HepG2 (cell line): ENCODE results near the gene GPRIN2. TPM values are rescaled to one million over a fixed set of nuclear protein-coding genes. Genes with fewer than 3 reads are reported as not detected.
"Not testable (repeated sequence)": the region's sequence is repeated elsewhere in the genome, so short reads cannot be mapped to it uniquely, and the experiment has no call there.

Experiments
- ATAC-seq: fragments of 200-7000 bp; cut with Tn5 transposase; 3 replicates; pipeline ENCODE4 v1.9.1; 2020; ENCODE audit warnings: mild to moderate bottlenecking, moderate library complexity
- BruUV-seq: library from RNA; stranded (reverse); fragments of 400-500 nt; replicated peaks from 2 replicates; lab custom pipeline; 2021; lab: Mats Ljungman, UMichigan
- CTCF ChIA-PET: fragments of 300-600 bp; formaldehyde crosslinking; extraction: SDS; loops from one replicate; lab custom pipeline; 2021; ENCODE audit warnings: low total read pairs, inconsistent platforms, low intra/inter-chr PET ratio; lab: Yijun Ruan, JAX
- POLR2A ChIA-PET: fragments of 350-600 bp; sonication (Branson Sonifier 250); formaldehyde crosslinking; loops from one replicate; lab custom pipeline; 2020; ENCODE audit warnings: antibody characterized with exemption, inconsistent platforms; lab: Yijun Ruan, JAX
- DNase-seq: peaks from one replicate; pipeline ENCODE4 v3.0.0-alpha.2; 2015; ENCODE audit warnings: low spot score
- FAIRE-seq: peaks from 3 replicates; lab custom pipeline; 2011; peaks lifted over from hg19 to GRCh38; lab: Jason Lieb, UNC
- H2AFZ ChIP-seq: one replicate; pipeline ENCODE4 v1.6.1; 2011; ENCODE audit warnings: low read length, inconsistent platforms
- H3K27ac ChIP-seq: fragments of 300-600 bp; 3 replicates; pipeline ENCODE4 v1.8.0; 2011; ENCODE audit warnings: mixed run types, mild to moderate bottlenecking, mixed read lengths, low read length, inconsistent platforms; ENCODE audit not compliant: insufficient read depth; ENCODE audit errors: extremely low read length
- H3K27me3 ChIP-seq, 2 experiments: fragments of 200-600 bp in 1 of 2; 2 replicates in 1 of 2; 3 replicates in 1 of 2; pipeline versions ENCODE4 v1.6.0 to v1.8.0; 2011; ENCODE audit warnings: low read length in 2 of 2, mild to moderate bottlenecking in 2 of 2, moderate library complexity in 2 of 2, inconsistent platforms in 1 of 2; ENCODE audit not compliant: insufficient read depth in 2 of 2, control insufficient read depth in 1 of 2
- H3K36me3 ChIP-seq, 2 experiments: fragments of 200-600 bp in 1 of 2; replicated peaks in 1 of 2; 2 replicates in 1 of 2; 3 replicates in 1 of 2; pipeline versions ENCODE4 v1.5.1 to v1.8.0; 2011; ENCODE audit warnings: low read length in 2 of 2, inconsistent platforms in 1 of 2; ENCODE audit not compliant: insufficient read depth in 2 of 2, control insufficient read depth in 1 of 2
- H3K4me1 ChIP-seq: 2 replicates; pipeline ENCODE4 v1.5.1; 2012; ENCODE audit warnings: low read length, inconsistent platforms; ENCODE audit not compliant: insufficient read depth
- H3K4me2 ChIP-seq: 2 replicates; pipeline ENCODE4 v1.6.0; 2011; ENCODE audit warnings: low read depth, low read length, inconsistent platforms
- H3K4me3 ChIP-seq, 3 experiments: fragments of 200-600 bp in 1 of 3; sonication (generic), shearing (Covaris generic) in 1 of 3; replicated peaks in 1 of 3; 2 replicates each; pipeline ENCODE4 v1.5.1; 2011 to 2016; ENCODE audit warnings: low read length in 3 of 3, inconsistent platforms in 2 of 3, low read depth in 2 of 3, mild to moderate bottlenecking in 2 of 3, control low read depth in 1 of 3, mixed read lengths in 1 of 3; ENCODE audit not compliant: insufficient read depth in 1 of 3
- H3K79me2 ChIP-seq: one replicate; pipeline ENCODE4 v1.6.1; 2011; ENCODE audit warnings: low read length, inconsistent platforms; ENCODE audit not compliant: insufficient read depth
- H3K9ac ChIP-seq: 2 replicates; pipeline ENCODE4 v1.6.0; 2011; ENCODE audit warnings: mild to moderate bottlenecking, low read depth, low read length, inconsistent platforms; ENCODE audit not compliant: insufficient read depth
- H3K9me3 ChIP-seq: 2 replicates; pipeline ENCODE4 v1.5.1; 2012; ENCODE audit warnings: mild to moderate bottlenecking, low read length
- H4K20me1 ChIP-seq: 2 replicates; pipeline ENCODE4 v1.6.0; 2011; ENCODE audit warnings: inconsistent platforms, mild to moderate bottlenecking, low read length, moderate library complexity; ENCODE audit not compliant: insufficient read depth
- WGBS: methylation state at CpG from one replicate; pipeline ENCODE4 v1.1.6; 2017; ENCODE audit warnings: low lambda C conversion rate; 5-methylcytosine and 5-hydroxymethylcytosine counted together
- in situ Hi-C: cut with HindIII; loops from 2 replicates; pipeline ENCODE4 v1.10.0; 2017; ENCODE audit warnings: low pct_unique_long_range_greater_than_20kb; ENCODE audit not compliant: extremely low pct_ligation_motif_present
- intact Hi-C: fragments of 100-400 bp; cut with micrococcal nuclease; formaldehyde crosslinking; loops from one replicate; pipeline ENCODE4 v1.10.0; 2022; ENCODE audit not compliant: unreplicated experiment
- polyA plus RNA-seq, 8 experiments: library from polyadenylated mRNA; depleted of rRNA in 3 of 8; stranded (reverse) in 7 of 8; unstranded in 1 of 8; fragments of >200 nt; fragmentation: Illumina TruSeq in 4 of 8; extraction: Trizol in 4 of 8; gene quantifications; 2 replicates each; pipeline versions ENCODE4 v1.2.1 to v1.2.3, GENCODE V29; 2011 to 2016; ENCODE audit warnings: low read depth in 4 of 8, missing spikeins in 1 of 8, mixed read lengths in 1 of 8; ENCODE audit not compliant: insufficient read depth in 1 of 8
- total RNA-seq, 5 experiments: library from RNA; depleted of rRNA; stranded (reverse); fragments of >200 nt; fragmentation: Illumina TruSeq; extraction: Trizol; gene quantifications; 2 replicates each; pipeline ENCODE4 v1.2.3, GENCODE V29; 2016; ENCODE audit warnings: low read depth in 1 of 5

Gene GPRIN2
- total and polyA plus RNA-seq, 2 of the 13 experiments (the other 11 are each of a cell fraction or from before 2014, with no cell fraction given) = not detected

DNA sequence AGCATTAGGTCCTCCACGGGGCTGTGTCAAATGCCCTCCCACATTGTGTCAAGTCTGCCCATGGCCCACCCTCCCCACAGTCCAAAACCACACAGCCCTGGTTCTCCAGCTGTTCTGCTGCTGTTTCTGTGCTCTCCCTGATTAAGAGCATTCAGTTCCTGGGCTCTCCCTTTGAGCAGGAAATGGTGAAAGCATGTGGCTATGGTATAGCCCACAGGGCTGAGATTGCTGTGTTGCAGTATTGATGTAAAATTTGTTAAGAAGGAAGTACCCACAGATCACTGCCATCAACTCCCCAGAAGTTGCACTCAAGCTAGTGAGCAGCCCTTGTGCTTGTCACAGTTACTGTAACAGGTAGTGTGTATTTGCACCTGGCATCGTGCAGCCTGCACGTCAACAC lies 31.8 kb upstream of the GPRIN2 start:
- H3K9ac ChIP-seq, FAIRE-seq, H3K9me3 ChIP-seq, H3K4me1 ChIP-seq, H3K27ac ChIP-seq, H3K4me3 ChIP-seq, H4K20me1 ChIP-seq, CTCF ChIA-PET, in situ Hi-C loops, H3K36me3 ChIP-seq, H3K27me3 ChIP-seq, DNase-seq, POLR2A ChIA-PET, ATAC-seq, H3K4me2 ChIP-seq, BruUV-seq, H3K79me2 ChIP-seq, intact Hi-C loops, H2AFZ ChIP-seq: not testable (repeated sequence)
- no CpG with 5 or more reads among the region's 3 CpGs for WGBS

DNA sequence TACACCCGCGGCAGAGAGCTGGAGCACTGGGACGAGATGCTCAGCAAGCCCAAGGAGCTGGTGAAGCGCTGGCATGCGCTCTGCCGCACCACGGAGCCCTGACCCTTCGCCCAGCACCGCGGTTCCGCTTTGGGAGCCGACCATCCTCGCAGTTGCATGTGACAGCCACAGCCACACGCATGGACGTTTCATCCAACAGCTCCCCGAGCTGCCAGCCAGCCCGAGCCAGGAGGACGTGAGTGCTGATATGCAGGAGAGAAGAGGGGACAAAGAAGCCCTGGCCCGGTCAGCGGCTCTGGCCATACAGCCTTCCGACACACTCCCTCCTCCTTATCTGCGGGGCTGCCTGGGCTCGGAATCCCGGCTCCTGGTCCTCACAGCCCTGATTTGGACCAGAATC lies 31.1 kb upstream of the GPRIN2 start:
- WGBS = no CpG with 5 or more reads among the region's 24 CpGs
- H4K20me1 ChIP-seq, H3K9me3 ChIP-seq, ATAC-seq, H3K4me2 ChIP-seq, POLR2A ChIA-PET, H3K4me3 ChIP-seq, BruUV-seq, intact Hi-C loops, in situ Hi-C loops, H2AFZ ChIP-seq, H3K27me3 ChIP-seq, H3K9ac ChIP-seq, H3K4me1 ChIP-seq, FAIRE-seq, H3K79me2 ChIP-seq, H3K27ac ChIP-seq, CTCF ChIA-PET, H3K36me3 ChIP-seq, DNase-seq: not testable (repeated sequence)

GRCh38 chr10:46585246-46585645 lies 28.8 kb upstream of the GPRIN2 start:
- H3K36me3 ChIP-seq, intact Hi-C loops, H3K9ac ChIP-seq, H3K4me3 ChIP-seq, POLR2A ChIA-PET, H3K79me2 ChIP-seq, in situ Hi-C loops, H3K9me3 ChIP-seq, BruUV-seq, H4K20me1 ChIP-seq, DNase-seq, ATAC-seq, H2AFZ ChIP-seq, H3K4me1 ChIP-seq, H3K4me2 ChIP-seq, FAIRE-seq, CTCF ChIA-PET, H3K27me3 ChIP-seq, H3K27ac ChIP-seq: not testable (repeated sequence)
- no CpG with 5 or more reads among the region's 13 CpGs for WGBS

DNA sequence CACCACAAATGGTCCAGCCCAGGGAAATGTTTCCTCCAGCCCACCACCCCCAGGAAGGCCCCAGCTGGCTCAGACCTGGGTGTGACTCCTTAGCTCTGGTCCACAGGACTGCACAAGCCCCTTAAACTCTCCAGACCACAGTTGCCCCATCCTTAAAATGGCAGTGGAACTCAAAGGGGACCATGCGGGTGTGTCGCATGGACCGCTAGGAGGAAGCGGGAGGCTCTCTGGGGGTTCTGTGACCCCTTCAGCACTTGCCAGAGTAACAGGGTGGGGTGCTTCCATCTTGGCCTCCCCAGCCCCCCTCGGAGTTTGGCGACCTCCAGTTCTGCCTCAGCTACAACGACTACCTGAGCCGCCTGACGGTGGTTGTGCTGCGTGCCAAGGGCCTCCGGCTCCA lies 27.7 kb upstream of the GPRIN2 start:
- WGBS = 100% methylated on average over 2 of the region's 11 CpGs
- H2AFZ ChIP-seq, H3K4me1 ChIP-seq, intact Hi-C loops, H4K20me1 ChIP-seq, H3K9ac ChIP-seq, H3K4me3 ChIP-seq, DNase-seq, H3K36me3 ChIP-seq, FAIRE-seq, CTCF ChIA-PET, BruUV-seq, H3K27me3 ChIP-seq, POLR2A ChIA-PET, H3K79me2 ChIP-seq, in situ Hi-C loops, H3K9me3 ChIP-seq, H3K27ac ChIP-seq, ATAC-seq, H3K4me2 ChIP-seq: not testable (repeated sequence)
